22Rv1 (cell line): ENCODE data around the gene RNU6-9.

Experiments
- ZFX ChIP-seq: fragments of 450-650 bp; IDR thresholded peaks from 2 replicates; pipeline ENCODE4 v1.6.1; 2017; ENCODE audit warnings: antibody characterized with exemption, borderline replicate concordance
- TF ChIP-seq, protein P1 (sequence below): fragments of 450-650 bp; IDR thresholded peaks from 2 replicates; pipeline ENCODE4 v1.5.1; 2017; ENCODE audit warnings: mild to moderate bottlenecking

DNA sequence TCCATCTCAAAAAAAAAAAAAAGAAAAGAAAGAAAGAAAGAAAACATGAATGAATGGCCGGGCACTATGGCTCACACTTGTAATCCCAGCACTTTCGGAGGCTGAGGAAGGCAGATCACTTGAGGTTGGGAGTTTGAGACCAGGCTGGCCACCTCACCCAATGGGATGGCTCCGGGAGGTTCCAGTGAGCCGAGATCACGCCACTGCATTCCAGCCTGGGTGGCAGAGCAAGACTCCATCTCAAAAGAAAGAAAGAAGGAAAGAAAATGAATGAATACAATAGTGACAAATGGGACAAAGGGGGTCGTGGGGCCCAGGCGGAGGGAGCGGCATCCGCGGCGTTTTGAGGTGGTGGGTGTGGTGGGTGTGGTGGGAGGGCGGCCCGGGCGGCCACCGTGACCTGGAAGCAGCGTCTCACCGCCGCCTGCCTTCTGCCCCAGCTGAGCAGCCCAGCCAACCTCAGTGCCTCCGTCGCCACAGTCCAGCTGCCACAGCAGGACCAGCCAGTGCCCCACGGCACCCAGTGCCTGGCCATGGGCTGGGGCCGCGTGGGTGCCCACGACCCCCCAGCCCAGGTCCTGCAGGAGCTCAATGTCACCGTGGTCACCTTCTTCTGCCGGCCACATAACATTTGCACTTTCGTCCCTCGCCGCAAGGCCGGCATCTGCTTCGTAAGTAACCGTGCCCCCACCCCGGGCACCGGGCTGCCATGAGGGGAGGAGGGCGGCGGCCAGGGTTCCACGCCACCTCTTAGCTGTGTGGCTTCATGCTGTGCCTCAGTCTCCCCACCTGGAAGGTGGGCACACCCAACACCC, 47.4 kb upstream of the RNU6-9 start:
- TF ChIP-seq, protein P1, sequence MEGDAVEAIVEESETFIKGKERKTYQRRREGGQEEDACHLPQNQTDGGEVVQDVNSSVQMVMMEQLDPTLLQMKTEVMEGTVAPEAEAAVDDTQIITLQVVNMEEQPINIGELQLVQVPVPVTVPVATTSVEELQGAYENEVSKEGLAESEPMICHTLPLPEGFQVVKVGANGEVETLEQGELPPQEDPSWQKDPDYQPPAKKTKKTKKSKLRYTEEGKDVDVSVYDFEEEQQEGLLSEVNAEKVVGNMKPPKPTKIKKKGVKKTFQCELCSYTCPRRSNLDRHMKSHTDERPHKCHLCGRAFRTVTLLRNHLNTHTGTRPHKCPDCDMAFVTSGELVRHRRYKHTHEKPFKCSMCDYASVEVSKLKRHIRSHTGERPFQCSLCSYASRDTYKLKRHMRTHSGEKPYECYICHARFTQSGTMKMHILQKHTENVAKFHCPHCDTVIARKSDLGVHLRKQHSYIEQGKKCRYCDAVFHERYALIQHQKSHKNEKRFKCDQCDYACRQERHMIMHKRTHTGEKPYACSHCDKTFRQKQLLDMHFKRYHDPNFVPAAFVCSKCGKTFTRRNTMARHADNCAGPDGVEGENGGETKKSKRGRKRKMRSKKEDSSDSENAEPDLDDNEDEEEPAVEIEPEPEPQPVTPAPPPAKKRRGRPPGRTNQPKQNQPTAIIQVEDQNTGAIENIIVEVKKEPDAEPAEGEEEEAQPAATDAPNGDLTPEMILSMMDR: no peak
- TF ChIP-seq ZFX: no peak
